RKO (cell line): Measurements from ENCODE around the gene PKP1.

ENCODE experiments used
- DNase-seq: peaks from one replicate; pipeline ENCODE4 v3.0.0-alpha.2; 2016; ENCODE audit warnings: low spot score

Gene PKP1

DNA sequence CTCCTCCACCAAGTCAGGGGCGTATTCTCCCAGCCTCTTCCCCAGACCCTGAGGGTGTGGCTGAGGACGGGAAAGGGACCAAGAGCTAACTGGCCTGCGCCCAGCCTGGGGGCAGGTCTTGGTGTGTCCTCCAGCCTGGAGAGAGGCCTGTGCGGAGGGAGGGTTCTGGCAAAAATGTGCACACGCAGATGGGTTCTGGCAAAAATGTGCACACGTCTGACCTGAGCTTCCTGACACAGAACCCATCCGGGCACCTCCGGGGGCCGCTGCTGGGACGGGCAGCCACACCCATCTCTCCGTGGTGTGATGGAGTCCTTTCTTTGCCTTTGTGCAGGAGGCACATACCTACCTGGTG lies 23.1 kb upstream of the PKP1 start:
- no peak for DNase-seq

DNA sequence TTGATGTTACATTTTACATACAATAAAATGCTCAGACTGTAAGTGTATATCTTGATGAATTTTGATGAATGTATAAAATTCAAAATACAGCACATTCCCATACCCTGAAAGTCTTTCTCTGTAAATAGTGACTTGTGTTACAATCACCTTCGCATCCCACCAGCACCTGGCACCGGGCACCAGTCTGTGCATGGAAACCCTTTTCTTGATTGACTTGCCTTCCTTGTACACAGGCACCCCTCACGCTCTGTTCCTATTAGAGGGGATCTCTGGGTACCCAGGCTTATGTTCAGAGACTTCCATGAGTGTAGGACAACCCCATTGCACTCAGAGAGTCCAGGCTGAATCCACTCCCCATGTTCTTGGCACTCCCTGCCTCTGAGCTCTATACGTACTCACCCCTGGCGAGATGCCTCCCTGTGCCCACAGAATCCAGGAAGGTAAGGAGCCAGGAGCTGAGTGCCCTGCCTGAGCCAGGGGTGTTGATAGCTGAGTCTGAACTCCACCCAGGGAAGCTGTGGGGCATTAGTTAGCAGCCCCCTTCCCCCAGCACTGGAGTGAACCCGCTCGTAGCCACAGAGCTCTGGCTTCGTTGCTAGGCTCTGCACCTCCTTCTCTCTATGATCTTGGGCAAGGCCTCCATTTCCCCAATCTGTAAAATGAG lies 22.5 kb upstream of the PKP1 start:
- DNase-seq, result no peak

DNA sequence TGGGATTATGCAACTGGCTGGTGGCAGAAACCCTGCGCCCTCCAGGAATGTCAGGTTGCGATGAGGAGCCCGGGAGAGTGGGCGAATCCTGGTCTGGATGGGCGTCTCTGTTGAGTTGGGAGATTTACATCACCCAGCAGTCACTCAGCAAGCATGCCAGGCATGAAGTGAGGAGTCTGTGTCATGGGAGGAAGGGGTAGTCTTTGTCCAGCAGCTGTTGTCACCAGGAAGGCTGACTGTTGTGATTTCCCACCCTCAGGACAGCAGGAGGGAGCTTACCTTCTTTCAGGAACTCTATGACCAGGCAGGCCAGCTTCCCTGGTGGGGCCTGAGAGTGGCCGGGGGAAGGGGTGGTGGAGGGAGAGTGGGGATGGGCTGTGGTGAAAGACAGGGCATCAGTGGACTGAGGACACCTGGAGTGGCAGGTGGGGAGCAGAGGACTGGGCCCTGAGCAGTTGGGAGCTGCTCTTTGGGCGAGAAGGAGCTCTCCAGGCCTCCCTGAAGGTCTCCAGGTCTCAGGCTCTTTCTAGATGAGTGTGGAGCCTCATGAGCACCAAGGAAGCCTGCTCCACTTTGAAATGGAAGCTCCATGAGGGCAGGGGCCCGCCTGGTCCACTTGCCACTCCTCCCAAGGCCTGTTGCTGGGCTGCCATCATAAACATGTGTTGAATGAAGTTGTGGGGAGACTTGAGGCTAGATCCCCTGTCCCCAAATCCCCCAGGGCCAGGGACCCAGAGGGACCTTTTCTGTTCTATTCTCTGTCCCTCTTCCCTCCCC lies 21.3 kb upstream of the PKP1 start:
- DNase-seq, result no peak

DNA sequence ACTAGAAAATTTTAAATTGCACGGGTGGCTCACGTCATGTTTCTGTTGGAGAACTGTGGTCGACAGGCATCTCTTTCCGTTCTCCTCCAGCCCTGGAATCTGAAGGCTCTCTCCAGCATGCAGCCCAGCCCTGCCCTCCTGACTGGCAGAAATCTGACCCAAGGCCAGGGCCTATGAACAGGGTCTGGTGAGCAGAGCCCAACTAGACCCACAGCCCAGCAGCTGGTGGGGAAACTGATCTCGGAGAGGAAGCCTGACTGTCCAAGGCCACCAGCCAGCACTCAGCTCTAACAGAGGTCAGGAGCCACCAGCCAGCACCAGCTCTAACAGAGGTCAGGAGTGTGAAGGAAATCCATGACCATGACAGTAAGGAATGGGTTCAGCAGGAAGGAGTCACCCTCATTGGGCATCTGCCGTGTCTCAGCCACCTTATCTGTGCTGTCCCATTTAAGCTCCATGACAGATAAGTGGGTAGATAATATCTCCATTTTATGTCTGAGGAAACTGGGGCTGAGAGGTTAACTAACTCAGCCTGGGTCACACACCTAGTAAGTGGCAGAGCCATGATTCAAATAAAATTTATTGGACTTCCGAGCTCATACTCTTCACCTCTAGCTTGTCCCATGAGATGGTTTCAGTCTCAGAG lies 20.2 kb upstream of the PKP1 start:
- DNase-seq, result no peak

DNA sequence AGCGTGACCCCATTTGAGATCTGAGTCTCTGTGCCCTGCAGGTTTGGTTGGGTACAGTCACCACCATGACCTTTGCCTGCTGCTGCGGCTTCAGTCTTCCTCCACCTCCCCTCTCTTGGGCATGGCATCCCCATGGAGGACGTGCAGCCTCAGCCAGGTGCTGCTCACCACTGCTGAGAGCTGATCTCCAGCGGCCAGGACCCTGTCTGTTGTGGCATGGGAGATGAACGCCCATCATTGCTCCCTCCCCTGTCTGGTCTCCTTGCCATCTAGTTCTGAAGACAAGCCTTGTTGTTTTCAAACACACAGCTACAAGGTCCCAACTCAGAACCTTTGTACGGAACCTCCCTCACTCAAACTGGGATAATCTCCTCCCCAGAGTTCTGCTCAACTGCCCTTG lies 19.2 kb upstream of the PKP1 start:
- no peak for DNase-seq

DNA sequence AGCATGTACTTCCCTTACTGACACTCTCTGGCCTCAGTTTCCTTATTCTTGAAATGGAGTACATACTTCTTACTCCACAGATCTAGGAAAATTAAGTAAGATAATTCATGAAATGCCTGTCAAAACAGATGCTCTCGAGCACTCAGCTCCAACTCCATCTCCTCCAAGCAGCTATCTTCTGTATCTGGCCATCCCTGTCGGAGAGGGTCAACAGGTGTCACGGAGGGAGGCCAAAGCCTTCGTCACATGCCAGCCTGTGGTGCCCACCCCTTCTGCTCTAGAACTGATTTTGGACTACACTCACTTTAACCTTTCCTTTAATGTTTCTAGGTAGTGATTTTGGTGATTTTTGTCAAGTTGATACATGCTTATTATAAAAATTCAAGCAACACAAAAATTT lies 18.8 kb upstream of the PKP1 start:
- no peak for DNase-seq

DNA sequence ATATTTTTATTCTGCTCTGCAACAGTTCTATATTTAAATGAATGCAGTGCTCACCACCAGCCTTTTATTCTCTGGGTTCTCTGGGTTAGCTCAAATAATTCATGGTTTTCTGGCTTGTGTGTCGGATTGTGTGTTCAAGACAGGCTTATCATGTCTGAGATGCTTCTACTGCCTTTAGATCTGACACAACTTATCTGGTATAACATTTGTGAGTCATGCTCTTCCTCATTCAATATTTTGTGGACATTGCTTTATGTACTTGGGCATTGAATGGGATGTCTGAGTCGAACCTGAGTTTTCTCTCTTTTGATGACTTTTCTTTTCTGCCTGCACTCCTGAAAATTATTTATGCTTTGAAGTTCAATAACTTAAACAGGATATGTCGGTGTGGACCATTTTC lies 17.6 kb upstream of the PKP1 start:
- no peak for DNase-seq

DNA sequence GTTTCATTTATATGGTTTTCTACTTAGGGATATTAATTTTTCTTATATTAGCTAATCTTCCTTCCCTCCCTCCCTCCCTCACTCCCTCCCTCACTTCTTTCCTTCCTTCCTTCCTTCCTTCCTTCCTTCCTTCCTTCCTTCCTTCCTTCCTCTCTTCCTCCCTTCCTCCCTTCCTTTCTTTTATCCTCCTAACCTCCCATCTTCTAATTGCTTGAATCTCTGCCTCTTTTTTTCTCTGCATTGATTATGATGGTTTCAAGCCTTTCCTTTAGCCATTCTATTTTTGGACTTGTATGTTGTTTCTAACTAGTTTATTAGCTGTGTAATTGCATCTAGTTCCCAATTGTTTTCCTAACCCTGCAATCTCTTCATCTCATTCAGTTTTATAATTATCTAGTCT lies 17.0 kb upstream of the PKP1 start:
- no peak for DNase-seq

DNA sequence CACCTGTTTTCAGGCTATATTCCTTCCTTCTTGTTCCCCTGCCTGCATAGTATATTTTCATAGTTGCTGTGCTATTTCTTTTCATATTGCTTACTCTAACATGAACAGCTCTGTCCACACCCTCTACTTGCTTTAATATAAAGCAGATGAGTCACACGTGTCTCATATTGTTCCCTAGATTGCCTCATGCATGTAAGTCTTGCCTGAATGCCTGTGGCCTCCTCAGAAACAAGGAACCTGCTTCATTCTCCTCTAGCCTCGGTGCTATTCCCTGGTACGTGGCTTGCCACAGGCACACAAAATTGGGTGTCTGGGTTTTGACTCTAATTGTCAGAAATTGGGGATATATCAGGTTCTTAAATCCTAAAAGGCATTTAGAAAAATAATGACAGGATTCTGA lies 16.5 kb upstream of the PKP1 start:
- DNase-seq, result peak; percentile 79

DNA sequence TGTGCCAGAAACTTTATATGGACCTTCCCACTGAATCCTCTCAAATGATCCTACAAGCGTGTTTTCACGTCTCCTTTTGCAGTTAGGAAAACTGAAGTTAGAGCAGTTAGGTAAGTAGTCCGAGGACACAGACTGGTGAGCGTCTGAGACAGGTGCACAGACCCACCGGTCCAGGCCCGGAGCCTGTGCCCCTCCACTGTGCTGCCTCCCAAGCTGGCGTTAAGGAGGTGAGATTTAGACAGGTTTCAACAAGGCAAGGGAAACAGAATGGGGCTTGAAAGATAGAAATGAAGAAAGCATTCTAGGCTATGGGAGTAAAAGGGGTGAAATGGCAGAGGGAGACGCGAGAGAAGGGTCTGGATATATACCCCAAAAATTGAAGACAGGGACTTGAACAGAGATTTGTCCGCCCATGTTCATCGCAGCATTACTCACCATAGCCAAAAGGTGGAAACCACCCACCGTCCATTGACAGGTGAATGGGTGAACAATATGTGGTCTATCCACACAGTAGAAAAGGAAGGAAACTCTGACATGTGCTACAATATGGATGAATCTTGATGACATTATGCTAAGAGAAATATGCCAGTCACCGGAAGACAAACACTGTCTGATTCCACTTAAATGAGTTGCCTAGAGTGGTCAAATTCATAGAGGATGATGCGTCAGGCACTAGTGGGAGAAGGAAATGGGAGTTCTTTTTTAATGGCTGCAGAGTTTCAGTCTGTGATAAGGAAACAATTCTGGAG lies 15.7 kb upstream of the PKP1 start:
- peak; percentile 79 for DNase-seq

DNA sequence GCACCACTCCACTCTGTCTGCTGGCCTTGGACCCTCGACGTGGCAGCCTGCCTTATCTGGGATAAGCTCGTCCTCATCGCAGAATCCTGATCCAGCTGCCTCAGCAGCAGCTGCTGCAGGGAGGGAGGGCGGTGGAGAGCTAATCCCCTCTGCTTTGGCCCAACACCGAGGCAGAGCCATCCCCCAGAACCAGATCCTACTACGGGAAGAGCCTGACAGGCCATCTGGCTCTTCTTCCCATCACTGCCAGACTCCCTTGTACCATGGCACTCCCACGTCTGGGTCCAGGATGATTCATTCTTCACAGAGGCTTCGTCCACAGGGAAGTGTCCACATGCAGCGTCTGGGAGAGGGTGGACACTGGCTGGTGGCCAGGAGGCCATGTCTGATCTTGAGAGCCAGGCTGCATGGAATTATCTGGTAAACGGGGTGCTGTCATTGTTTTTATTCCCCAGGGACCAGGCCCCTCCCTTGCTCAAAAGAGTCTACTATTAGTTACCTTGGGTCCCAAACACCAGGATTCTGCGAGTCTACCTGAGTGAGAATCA lies 14.6 kb upstream of the PKP1 start:
- DNase-seq, result no peak

DNA sequence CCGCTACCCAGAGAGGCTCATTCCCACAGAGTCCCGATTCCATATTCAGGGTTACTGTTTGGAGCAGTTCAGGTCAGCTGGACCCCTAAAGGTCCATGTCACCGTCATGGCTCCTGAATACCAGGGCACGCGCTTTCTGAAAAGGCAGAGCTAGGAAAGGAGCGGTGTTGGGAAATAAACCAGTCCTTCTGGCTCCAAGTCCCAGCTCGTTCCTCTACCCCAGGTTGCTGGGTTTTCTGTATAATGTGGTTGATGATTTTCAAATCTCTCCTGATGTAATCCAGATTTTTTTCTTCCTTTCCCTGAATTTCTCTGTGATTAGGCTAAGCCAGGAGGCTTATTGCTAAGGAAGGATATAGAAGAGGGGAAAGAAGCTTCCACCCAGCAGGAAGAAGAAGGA lies 14.0 kb upstream of the PKP1 start:
- no peak for DNase-seq

DNA sequence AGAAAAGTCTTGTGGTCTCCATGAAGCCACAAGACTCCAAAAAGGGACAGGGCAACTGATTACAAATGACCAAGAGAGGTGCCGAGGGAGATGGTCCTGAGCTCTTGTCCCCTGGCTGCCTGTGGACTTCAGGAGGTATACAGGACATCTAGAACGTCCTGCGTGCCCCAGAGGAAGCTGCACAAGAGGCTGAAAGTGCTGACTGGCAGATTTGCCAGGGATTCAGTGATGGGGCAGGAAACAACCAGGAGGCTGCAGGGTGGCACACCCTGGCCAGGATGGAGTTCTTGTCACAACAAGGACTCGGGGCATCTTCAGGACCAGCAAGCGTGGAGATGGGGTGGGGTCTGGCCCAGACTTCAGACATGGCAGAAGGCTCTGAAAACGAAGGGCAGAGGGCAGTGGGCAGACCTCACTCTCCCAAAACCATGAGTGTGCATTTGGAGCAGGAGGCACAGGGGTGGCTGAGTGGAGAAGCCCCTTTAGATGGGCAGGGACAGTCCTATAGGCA lies 13.4 kb upstream of the PKP1 start:
- DNase-seq, result no peak

DNA sequence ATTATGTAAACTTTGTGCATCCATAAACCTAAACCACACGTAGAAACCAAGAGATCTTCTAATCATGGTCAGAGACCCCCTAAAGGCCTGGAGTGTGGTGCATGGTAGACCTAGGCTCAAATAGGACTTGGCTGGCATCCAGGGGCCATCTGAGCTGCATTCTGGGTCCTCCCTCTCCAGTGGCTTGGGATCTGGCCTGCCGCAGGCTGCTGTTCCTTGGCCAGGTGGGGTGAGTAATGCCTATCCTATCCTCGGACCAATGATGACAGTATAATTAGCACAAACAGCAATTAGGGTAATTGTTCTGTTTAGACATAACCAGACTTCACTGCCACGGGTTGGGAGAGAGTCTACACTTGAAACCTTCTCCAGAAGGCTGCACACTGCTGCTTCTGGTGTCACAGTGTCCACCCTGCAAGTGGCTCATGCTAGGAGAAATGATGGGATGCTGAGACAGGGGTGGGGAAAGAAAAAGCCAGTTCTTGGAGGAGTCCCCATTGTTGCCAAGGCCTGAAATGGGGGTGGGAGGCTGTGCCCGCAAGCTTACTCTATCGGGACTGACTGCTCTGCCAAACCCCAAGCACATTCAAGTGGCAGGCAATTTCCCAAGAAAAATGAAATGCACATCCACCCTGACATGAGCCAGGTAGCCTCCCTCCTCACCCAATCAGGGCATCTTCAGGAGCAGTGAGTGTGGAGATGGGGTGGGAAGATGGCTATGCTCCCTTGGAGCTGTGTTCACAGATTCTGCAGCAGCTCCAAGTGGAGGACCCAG lies 12.5 kb upstream of the PKP1 start:
- DNase-seq, result no peak

DNA sequence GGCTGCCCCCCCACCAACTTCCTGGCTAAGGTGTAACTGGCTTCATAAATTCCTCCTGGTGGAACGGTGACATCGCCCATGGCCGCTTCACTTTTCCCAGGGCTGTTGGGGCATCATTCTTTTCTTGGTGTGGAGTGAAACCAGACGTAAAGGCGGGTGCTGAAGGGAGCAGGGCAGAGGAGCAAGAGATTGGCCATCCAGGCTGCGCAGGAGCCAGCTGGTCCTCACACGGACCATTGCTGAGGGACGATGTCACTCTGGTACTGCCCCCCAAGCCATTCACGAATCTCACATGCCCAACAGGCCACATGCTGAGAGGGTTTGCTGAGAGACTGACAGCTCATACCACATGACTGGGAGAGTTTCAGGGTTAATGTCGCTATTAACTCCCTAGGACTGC lies 10.5 kb upstream of the PKP1 start:
- DNase-seq, result no peak

DNA sequence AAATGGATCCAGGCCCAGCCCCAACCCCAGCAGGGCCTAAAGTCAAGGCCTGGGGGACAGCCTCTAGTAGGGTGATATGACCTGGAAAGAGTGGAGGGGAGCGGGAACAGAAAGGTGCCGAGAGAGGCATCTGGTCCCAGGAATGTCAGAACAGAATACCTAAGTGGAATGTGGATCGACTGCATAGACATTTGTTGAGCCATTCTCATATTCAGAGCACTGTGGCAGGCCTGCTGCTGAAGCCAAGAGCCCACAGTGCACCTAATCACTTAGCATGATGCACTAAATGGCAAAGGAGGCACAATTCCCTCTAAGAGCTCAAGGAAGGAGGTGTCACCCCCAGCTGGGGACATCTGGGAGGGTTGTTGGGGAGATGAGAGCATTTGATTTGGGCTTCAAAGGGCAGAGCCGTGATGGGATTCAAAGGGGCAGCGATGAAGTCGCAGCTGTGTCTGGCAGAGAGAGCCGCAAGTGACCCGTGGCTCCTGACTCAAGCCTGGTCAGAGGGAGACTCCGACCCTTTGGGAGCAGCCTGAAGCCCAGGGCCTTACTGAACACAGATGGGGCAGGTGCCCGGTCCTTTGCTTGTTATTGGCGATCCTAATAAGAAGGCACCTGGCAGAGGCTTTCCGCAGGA lies 8.6 kb upstream of the PKP1 start:
- no peak for DNase-seq

DNA sequence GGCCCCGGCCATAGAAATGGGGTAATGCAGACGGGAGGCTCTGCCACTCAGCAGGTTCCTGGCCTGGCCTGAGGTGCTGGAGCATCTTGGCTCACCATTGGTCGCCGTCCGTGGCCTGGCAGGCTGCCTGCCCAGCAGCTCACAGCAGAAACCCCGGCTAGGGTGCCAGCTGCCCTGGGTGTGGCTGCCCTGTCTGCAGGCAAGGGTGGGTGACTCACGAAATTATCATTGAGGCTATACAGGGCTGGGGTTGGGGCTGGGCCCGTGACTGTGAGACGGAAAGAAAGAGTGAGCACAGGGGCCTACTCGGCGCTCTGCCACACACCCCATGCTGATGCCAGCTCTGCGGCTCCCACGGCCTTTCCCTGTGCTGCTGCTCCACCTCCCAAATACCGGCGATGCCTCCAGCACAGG lies 8.0 kb upstream of the PKP1 start:
- DNase-seq, result no peak

DNA sequence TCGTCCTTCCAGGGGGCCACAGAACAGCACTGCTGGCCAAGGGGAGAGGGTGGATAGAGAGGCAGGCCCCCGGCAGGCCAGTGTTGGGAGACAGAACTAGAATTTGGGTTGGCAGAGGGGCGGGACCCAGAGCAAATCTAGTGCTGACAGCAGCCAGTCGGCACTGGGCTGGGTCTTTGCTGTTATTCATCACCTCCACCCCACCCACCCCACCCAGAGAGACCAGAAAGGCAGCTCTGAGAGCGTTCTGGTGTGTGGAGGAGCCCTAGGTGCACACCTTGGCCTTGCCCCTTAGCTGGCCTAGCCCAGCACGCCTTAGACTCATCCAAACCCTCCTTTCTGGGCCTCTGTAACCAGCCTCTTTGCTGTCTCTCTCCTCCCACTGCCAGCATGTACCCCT lies 6.4 kb upstream of the PKP1 start:
- DNase-seq, result no peak

DNA sequence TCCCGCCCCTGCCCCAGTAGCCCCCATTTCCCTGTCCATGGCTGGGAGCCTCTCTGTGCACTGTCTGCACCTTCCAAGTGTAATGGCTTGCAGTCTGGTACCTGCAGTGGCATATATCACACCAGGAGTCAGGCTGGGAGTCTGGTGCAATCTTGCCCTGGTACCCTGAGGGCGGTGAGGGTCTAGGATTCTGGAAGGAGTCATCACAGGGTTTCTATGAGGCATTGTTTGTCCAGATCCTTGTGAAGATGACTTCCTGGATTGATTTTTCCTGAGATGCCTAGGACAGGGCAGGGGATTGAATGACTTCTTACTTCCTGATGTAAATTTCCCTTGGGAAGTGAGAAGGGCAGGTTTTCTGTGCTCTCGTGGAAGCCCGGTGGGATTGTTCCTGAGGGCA lies 5.9 kb upstream of the PKP1 start:
- no peak for DNase-seq

DNA sequence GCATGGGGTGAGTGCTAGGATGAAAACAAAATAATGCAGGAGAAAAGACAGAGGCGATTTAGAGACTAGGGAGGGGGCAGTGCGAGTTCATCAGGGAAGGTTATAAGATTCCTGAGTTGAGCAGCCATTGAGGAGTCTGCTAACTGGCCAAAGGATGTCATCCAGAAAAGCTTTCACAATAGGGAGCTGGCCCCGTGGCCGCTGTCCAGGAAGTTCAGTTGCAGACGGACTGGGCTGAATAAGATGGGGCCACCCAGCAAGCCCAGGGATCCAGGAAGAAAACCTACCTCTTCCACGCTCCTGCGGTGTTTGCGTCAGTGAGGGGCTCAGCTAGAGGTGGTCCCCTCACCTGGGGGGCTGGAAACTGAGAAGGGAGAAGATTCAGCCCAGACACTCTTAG lies 4.0 kb upstream of the PKP1 start:
- DNase-seq, result no peak

DNA sequence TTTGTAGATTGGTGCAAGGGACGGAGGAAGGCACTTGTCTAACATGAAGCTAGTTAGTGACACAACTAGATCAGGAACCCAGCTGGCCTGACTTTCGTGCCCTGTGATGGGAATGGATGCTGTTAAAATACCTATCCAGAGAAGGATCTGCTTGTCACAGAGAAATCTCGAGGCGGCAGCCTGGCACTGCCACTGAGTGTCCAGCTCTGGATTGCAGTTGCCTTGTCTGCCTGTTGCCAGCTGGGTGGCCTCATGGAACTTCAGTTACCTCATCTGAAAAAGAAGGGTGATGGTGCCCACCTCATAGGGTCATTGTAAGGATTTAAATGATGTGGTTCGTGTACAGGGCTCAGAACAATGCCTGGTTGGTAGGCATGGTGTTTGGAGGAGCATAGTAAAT lies 2.4 kb upstream of the PKP1 start:
- no peak for DNase-seq
